ENCODE results near the gene RRP9.

RRP9 gene

DNA sequence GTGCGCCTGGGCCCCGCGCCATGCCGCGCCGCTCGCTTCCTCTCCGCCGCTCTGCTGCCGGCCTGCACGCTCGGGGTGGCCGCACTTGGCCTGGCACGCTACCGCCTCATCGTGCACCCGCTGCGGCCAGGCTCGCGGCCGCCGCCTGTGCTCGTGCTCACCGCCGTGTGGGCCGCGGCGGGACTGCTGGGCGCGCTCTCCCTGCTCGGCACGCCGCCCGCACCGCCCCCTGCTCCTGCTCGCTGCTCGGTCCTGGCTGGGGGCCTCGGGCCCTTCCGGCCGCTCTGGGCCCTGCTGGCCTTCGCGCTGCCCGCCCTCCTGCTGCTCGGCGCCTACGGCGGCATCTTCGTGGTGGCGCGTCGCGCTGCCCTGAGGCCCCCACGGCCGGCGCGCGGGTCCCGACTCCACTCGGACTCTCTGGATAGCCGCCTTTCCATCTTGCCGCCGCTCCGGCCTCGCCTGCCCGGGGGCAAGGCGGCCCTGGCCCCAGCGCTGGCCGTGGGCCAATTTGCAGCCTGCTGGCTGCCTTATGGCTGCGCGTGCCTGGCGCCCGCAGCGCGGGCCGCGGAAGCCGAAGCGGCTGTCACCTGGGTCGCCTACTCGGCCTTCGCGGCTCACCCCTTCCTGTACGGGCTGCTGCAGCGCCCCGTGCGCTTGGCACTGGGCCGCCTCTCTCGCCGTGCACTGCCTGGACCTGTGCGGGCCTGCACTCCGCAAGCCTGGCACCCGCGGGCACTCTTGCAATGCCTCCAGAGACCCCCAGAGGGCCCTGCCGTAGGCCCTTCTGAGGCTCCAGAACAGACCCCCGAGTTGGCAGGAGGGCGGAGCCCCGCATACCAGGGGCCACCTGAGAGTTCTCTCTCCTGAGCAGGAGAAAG lies 14.4 kb upstream of the RRP9 start:
- DNase-seq (ENCODE audit: low spot score) = peak; percentile 18

DNA sequence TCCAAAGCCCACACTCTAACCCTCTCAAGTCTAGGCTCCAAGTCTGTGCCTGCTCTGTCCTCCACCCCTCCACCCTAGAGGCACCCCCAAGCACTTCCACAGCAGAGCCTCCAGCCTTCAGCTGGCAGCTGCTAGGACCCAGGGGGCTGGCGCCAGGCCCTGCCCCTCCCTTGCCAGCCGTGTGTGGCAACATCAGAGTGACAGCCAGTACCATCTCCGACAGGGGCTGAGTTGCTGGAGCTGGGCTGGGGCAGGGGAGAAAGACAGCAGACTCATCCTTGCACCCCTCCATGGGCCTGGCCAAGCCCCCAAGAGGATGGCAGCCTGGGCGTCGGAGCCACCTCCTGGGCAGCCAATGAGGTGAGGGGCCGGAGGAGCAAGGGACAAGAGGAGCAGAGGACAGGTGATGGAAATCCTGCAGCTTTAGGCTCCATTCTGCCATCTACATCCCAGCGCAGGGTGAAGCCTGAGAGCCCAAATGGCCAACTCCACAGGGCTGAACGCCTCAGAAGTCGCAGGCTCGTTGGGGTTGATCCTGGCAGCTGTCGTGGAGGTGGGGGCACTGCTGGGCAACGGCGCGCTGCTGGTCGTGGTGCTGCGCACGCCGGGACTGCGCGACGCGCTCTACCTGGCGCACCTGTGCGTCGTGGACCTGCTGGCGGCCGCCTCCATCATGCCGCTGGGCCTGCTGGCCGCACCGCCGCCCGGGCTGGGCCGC lies 13.6 kb upstream of the RRP9 start, which contains the start of gene GPR62:
TSS of gene GPR62 (plus strand) at position 207 of the 718 bp plus-strand sequence. CDS start at position 479, 272 bp downstream.
- DNase-seq (ENCODE audit: low spot score) = no peak

DNA sequence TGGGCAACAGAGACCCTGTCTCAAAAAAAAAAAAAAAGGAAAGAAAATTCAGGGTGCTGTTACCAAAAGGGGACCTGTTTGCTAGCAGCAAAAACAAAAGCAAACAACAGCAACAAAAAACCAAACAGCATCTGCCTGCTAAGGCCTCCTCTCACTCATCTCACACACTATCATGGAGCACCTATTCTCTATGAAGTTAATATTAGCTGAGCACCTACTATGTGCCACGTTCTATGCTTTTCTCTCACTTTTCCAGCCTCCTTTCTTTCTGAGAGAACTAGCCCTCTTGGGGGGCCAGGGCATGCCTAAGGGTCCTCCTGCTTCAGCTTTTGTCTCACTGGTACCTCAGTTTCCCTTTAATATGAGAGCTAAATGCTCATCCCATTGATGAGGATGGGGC lies 13.0 kb upstream of the RRP9 start:
- DNase-seq (ENCODE audit: low spot score) = no peak

DNA sequence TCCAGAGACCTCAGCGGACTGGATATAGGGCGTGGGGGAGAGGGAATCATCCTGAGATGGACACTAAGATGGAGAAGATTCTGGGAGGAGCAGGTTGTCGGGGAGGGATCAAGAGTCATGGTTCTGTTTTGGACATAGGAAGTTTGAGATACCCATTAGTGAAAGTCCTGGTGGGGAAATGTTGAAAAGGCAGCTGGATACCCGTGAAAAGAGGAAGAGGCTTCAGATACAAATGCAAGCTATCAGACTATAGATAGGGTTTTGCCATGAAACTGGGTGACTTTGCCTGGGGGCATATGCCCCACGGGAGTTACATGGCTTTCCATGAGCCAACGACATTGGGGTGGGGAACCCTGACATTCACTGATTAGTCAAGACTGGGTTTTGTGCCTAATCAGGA lies 12.4 kb upstream of the RRP9 start:
- DNase-seq (ENCODE audit: low spot score) = no peak

DNA sequence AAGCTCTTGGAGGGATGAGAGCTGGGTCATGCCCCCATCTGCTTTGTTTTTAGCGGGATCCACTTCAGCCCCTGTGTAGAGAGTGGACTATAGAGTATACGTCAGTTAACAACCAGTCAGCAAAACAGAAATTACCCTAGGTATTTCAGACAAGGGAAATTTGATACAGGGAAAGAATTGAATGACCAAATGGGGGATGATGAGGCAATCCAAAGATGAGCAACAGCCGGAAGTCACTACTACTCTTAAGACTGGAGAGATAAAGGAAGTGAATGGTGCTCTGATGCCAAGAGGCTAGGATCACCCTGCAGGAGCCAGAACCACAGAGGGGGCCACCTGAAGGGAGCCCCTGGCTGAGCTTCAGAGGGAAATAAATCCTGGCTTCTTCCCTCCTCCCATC lies 11.7 kb upstream of the RRP9 start:
- DNase-seq (ENCODE audit: low spot score) = no peak

DNA sequence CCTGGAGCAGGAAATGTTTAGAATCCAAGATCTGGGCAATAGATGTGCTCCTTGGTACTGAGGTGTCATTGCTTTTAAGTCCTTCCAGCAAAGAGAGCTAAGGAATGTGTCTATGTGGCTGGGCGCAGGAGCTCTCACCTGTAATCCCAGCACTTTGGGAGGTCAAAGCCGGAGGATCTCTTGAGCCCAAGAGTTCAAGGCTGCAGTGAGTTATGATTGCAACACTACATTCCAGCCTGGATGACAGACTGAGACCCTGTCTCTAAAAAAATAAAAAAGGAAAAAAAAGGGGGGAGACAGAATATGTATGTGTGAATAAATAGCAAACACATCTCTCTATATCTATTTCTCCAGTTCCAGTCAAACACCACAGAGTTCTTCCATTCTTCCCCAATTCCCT lies 9.2 kb upstream of the RRP9 start:
- DNase-seq (ENCODE audit: low spot score) = no peak

DNA sequence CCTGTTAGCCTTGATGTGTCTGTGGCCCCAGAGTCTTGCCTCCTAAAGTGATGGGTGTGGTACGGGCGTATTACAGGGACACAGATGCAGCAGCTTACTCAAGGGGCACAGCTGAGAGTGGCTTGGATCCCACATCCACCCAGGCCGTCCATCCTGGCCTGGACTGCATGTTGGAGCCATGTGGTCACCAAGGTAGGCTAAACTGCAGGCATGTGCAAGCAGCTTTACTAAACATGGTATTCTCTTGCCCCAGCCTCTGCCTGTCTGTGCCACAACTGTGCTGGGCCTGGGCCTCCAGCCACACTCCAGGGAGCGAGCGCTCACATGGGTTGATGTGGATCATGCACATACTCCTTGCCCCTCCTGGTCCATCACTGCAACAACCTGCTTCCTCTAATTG lies 7.4 kb upstream of the RRP9 start:
- no peak for DNase-seq (ENCODE audit: low spot score)

DNA sequence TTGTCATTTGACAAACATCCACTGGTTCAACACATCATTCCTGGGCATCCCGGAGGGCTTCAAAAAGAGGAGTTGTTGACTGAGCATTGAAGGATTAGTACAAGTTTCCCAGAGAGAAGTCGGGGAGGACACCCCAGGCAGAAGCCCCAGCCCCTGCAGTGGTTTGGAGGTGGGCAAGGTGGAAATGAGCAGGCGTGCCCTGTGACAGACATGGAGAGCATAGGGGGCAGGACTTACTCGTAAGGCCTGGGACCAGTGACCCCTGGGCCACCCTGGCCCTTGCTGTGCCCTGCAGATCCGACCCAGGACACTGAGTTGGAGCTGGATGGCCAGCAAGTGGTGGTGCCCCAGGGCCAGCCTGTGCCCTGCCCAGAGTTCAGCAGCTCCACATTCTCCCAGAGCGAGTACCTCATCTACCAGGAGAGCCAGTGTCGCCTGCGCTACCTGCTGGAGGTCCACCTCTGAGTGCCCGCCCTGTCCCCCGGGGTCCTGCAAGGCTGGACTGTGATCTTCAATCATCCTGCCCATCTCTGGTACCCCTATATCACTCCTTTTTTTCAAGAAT lies 6.4 kb upstream of the RRP9 start:
- no peak for DNase-seq (ENCODE audit: low spot score)

DNA sequence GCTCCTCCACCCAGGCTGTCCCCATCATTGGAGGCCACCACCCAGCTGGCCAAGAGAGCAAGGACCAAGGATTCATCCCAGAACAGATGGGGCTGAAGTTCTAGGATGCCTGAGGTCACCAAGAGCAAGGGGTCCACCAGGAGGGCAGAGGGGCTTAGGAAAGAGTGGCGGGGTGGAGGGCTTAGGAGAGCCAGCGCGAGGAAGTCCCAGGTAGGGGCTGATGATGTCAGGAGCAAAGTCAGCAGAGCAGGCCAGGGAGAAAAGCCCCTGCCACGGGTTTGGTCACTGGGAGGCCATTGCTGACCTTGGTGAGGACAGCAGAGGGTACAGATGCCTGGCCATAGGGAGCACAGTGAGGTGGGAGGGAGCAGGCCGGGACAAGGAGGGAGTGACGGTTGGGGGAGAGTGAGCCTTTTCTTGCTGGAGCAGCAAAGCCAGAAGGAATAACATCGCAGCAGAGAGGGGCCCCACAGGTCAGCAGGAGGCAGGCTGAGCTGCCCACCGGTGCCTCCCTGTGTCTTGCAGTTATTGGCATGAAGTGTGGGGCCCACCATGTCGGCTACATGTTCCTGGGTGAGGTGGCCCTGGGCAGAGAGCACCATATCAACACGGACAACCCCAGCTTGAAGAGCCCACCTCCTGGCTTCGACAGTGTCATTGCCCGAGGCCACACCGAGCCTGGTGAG lies 5.7 kb upstream of the RRP9 start:
- DNase-seq (ENCODE audit: low spot score) = no peak

DNA sequence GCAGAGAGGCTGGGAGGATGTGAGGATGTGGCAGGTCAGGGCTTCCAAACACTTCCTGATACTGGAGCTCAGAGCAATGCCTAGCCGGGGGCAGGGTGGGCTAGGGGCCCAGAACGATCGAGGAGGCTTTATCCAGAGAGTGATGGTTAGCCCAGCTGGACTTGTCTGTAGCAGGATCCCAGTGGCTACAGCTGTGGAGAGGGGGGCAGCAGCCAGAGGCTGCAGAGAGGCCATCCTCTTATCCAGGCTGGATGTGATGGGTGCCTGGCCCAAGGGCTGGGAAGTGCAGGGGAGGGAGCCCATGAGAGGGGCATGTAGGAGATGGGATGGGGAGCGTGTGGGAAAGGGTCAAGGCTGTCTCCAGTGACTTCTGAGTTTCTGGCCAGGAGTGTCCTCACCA lies 5.1 kb upstream of the RRP9 start:
- DNase-seq (ENCODE audit: low spot score) = no peak

DNA sequence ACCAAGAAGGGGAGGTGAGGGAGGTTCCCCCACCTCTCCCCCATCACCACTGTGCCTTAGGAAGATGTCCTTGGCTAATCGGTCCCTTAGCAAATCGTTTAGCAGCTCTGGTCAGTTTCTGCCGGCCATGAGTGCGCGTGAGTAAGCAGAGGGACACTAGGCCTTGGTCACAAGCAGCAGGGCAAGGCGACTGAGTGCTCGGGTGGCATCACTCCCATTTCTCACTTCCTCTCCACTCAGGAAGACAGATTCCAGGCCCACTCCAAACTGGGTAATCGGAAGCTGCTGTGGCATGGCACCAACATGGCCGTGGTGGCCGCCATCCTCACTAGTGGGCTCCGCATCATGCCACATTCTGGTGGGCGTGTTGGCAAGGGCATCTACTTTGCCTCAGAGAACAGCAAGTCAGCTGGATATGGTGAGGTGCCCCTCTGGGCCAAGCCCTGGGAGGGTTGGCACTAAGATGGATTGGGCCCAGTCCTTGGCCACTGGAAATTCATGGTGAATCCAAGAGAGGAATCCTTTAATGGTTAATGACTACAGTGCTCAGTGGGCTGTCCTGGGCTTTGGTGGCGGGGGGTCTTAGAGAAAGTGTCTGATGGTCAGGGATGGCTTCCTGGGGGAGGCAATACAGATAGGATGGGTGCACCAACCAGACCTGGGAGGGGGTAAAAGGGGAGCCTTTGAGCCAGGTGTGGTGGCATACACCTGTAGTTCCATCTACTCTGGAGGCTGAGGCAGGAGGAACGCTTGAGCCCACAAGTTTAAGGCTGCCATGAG lies 4.4 kb upstream of the RRP9 start:
- DNase-seq (ENCODE audit: low spot score) = no peak

DNA sequence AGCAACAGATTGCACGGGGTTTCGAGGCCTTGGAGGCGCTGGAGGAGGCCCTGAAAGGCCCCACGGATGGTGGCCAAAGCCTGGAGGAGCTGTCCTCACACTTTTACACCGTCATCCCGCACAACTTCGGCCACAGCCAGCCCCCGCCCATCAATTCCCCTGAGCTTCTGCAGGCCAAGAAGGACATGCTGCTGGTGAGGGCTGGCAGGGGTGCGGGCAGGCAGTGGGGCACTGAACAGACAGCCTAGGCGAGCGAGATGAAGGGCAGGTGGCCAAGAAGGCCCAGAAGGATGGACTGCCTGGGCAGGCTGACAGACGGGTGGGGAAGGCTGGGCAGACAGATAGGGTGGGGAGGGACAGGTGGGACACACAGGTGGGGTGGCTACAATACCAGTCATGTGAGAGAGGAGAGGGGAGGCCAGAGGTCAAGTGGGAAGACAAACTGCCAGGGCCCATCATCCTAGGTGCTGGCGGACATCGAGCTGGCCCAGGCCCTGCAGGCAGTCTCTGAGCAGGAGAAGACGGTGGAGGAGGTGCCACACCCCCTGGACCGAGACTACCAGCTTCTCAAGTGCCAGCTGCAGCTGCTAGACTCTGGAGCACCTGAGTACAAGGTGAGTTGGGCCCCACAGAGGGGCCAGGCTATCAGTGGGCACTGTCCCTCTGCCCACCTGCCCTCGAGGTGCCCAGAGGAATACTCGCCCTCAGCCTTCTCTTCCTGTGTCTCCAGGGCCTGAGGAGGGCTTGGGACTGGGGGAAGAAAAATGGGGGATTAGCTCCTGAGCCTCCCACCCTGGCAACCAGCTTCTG lies 3.5 kb upstream of the RRP9 start:
- no peak for DNase-seq (ENCODE audit: low spot score)

DNA sequence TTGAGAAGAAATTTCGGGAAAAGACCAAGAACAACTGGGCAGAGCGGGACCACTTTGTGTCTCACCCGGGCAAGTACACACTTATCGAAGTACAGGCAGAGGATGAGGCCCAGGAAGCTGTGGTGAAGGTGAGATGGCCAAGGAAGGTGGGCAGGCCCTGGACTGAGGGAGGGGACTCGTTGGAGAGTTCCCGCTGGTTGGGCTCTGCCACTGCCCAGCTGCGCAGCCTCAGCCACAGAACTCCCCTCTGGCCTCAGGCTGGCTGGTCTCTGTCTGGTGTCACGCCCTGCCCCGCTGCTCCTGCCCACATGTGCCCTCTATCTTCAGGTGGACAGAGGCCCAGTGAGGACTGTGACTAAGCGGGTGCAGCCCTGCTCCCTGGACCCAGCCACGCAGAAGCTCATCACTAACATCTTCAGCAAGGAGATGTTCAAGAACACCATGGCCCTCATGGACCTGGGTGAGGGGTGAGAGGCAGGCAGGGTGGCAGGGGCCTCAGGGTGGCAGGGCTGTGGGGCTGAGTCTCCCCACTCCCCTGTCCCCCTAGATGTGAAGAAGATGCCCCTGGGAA lies 2.8 kb upstream of the RRP9 start:
- DNase-seq (ENCODE audit: low spot score) = no peak

DNA sequence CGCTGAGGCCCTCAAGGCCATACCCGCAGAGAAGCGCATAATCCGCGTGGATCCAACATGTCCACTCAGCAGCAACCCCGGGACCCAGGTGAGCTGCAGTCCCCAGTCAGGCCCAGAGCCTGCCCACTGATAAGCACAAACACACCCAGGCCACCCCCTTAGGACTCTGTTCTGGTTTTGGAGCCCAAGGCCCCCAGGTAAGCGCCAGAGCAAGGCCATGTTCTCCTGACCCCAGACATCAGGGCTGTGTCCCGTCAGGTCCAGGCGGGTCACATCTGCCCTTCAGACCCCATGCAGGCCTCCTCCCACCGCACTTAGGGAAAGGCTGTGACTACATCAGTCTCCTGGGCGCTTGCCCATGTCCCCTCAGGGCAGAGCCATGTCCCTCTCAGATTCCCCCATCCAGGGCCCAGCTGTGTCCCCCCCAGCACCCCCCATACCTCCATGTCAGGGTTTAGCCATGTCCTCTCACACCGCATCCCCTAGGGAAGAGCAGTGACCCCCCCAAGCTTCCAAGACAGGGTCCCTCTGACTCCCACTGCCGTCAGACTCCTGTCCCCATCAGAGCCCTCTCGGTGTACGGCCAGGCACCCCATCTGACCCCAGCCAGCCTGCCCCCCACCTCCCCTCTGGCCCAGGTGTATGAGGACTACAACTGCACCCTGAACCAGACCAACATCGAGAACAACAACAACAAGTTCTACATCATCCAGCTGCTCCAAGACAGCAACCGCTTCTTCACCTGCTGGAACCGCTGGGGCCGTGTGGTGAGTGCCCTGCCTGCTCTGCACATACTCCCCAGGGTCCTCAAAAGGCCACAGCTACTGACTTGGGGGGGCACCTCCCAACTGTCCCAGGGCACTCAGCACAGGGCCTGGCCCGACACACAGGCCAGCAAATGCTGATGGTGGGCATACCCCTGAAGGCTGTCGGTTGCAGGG lies 2.0 kb upstream of the RRP9 start:
- DNase-seq (ENCODE audit: low spot score) = no peak

DNA sequence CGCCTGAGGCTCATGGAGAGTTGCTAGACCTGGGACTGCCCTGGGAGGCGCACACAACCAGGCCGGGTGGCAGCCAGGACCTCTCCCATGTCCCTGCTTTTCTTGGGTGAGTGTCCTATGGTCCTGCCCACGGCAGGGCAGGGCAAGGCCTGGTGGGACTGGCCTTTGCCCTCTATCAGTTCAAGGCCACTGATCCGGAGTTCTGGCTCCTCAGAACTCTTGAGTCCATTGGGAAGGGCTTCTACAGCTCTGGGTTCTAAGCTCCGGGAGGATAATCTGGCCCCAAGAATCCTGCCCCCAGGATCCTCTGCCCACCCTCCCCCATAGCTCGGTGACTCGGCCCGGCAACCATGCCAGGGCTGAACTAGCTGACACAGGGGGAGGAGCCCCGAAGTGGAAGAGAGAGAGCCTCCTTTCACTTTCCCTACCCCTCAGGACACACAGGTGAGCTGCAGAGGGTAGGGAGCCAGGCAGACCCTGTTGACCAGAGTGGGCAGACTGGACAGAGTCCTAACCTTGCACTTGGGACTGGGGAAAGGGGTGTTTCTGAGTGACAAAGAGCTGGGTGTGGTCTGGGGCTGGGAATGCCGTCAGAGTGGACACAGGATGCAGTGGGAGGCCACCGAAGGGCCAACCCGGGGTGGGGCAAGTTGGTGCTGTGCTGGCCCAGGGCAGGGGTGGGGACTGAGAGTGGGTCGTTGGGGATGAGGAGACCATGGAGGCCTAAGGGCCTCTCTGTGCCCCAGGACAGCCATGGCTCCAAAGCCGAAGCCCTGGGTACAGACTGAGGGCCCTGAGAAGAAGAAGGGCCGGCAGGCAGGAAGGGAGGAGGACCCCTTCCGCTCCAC lies 1.1 kb upstream of the RRP9 start:
- DNase-seq (ENCODE audit: low spot score) = peak; percentile 60

DNA sequence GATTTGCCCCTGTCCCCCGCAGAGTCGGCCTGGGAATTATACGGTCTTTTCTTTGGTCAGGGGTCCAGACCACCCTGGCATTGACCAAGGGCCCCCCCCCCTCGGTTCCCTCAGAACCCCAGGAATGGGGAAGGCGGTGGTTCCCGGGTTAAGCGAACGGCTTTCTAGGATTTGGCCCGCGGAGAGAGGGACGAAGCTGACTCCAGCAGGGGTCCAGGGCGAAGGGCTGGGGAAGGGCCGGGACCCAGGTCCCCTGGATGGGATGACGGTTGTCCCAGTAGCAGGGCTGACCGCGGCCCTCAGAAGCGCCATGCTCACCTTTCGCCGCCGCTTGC lies 274 bp downstream of the RRP9 start:
- no peak for DNase-seq (ENCODE audit: low spot score)

DNA sequence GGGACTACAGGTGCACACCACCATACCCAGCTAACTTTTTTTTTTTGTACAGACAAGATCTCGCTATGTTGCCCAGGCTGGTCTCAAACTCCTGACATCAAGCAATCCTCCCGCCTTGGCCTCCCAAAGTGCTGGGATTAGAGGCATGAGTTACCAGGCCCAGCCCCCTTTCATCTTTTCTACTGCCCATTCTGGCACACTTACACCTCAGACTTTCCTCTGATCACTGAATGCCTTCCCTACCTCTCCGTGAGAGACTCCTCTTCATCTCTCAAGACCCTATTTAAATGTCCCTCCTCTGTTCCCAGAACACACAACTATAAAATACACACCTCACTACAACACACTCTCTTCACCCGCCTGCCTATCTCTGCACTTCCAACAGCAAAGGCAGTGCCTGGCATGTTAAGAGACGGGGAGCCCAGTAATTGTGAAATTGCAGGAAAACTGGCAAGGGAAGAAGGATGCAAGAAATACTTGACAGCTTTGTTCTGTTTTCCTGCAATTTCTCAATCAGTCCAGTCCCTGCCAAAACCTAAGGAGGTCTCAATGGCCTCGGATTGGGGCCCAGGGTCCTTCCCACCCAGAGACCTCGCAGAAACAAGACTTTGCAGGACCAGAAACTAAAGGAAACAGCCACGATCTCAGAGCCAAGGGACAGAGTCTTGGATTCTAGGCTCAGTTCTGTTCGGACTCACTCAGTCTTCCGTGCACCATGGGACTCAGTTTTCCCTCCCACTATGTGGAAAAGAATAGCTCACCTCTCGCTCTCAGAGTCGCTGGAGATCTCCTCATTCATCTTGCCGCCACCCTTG lies 849 bp downstream of the RRP9 start:
- no peak for DNase-seq (ENCODE audit: low spot score)

All from CD4-positive, alpha-beta T cell treated with Interleukin-2 at 100 ng/mL for 4 hours (primary cell).